BLaER1 treated with 17β-estradiol and CSF1 and Interleukin-3, amounts not matched to agents 10 nM and 100 nM (cell line): ENCODE measurements around the gene UTP3.
"Not testable (repeated sequence)": the region's sequence is repeated elsewhere in the genome, so short reads cannot be mapped to it uniquely, and the experiment has no call there.

Source experiments
- H3K27ac ChIP-seq, 11 experiments: shearing (Covaris generic); formaldehyde crosslinking; 2 replicates each; pipeline ENCODE4 v1.8.1; 2022
- H3K27me3 ChIP-seq, 11 experiments: shearing (Covaris generic); formaldehyde crosslinking; 2 replicates each; pipeline ENCODE4 v1.8.1; 2022
- H3K36me3 ChIP-seq, 11 experiments: shearing (Covaris generic); formaldehyde crosslinking; 2 replicates each; pipeline ENCODE4 v1.8.1; 2022
- H3K4me1 ChIP-seq, 10 experiments: shearing (Covaris generic); formaldehyde crosslinking; 2 replicates each; pipeline ENCODE4 v1.8.1; 2022
- H3K4me2 ChIP-seq, 11 experiments: shearing (Covaris generic); formaldehyde crosslinking; 2 replicates each; pipeline ENCODE4 v1.8.1; 2022
- H3K4me3 ChIP-seq, 10 experiments: shearing (Covaris generic); formaldehyde crosslinking; 2 replicates each; pipeline ENCODE4 v1.8.1; 2022
- H3K9ac ChIP-seq, 11 experiments: shearing (Covaris generic); formaldehyde crosslinking; 2 replicates each; pipeline ENCODE4 v1.8.1; 2022
- H3K9me3 ChIP-seq, 11 experiments: shearing (Covaris generic); formaldehyde crosslinking; replicated peaks in 1 of 11; 2 replicates each; pipeline ENCODE4 v1.8.1; 2022
- H4K20me1 ChIP-seq, 11 experiments: shearing (Covaris generic); formaldehyde crosslinking; 2 replicates each; pipeline ENCODE4 v1.8.1; 2022
- Cebpa-rat ChIP-seq, 11 experiments: shearing (Covaris generic); IDR thresholded peaks; 2 replicates each; pipeline ENCODE4 v1.8.1; 2022

UTP3 gene

DNA sequence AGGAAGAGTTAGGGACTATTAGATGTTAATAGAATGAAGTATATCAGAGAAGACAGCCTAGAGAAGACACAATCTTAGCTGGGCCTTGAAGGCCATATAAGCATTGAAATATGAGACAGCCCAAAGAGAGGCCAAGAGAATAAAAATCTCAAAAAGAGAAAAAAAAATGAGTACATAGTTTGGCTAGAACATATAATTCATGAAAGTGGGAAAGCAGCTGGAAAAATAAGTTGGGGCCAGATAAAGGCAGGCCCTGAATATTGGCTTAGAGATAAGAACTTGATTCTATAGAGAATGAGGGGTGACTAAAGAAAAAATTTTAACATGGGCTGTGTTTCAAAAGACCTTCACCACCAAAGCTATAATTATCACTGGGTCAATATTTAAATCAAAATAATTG is 7.4 kb upstream of the UTP3 start:
- TF ChIP-seq Cebpa-rat (IDR thresholded peaks at IDR 0.05): no peak
- H3K27me3 ChIP-seq: no peaks in the 10 kb centered on the region
- H3K4me3 ChIP-seq: no peak overlapping the region
- H3K36me3 ChIP-seq: no peaks in the 10 kb centered on the region
- peaks cover 0 to 48% (median 33%) of the 10 kb centered on the region in 10 experiments; a peak in 17 of 20 replicates for H3K4me1 ChIP-seq
- H3K9me3 ChIP-seq: no peaks in the 10 kb centered on the region
- H3K4me2 ChIP-seq: no peak overlapping the region; a peak in 2 of 22 replicates
- H4K20me1 ChIP-seq: no peaks in the 10 kb centered on the region
- H3K27ac ChIP-seq: no peak overlapping the region
- H3K9ac ChIP-seq: no peak overlapping the region

DNA sequence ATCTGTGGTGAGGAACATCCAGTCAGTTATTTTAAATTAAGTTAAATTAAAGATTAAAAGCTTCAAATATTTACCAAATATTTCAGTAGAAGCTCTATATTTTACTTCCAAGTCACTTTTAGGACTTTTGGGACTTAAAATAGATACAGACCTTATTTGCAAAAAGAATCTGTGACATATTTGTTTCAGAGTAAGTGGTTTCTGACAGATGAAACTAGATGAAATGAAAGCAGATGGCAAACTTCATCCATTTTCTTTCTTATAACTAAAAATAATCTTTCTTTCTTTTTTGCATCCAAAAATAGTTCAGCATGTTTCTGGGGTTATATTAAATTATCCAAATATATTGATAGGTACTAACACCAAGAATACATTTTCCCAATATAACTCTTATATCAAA is 6.6 kb upstream of the UTP3 start:
- Histone ChIP-seq H3K27me3 (no peaks in the 10 kb centered on the region), H3K9ac (no peak overlapping the region), H3K4me3 (no peak overlapping the region), H3K4me1 (peaks cover under 1 to 40% (median 26%) of the 10 kb centered on the region in 10 experiments; a peak in 18 of 20 replicates), H3K27ac (no peak overlapping the region), H3K4me2 (no peak overlapping the region), H3K9me3 (no peaks in the 10 kb centered on the region), H3K36me3 (no peaks in the 10 kb centered on the region), H4K20me1 (no peaks in the 10 kb centered on the region)
- TF ChIP-seq Cebpa-rat (IDR thresholded peaks at IDR 0.05): no peak

DNA sequence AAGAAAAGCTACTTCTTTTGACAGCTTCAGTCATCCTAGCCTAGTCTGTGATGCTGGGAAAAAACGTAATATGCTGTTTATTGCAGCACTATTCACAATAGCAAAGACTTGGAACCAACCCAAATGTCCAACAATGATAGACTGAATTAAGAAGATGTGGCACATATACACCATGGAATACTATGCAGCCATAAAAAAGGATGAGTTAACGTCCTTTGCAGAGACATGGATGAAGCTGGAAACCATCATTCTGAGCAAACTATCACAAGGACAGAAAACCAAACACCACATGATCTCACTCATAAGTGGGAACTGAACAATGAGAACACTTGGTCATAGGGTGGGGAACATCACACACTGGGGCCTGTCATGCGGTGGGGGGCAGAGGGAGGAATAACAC is 6.2 kb upstream of the UTP3 start:
- not testable (repeated sequence) for H3K9ac ChIP-seq, H3K27ac ChIP-seq, H4K20me1 ChIP-seq, H3K27me3 ChIP-seq, H3K4me3 ChIP-seq, H3K36me3 ChIP-seq, H3K4me2 ChIP-seq, H3K9me3 ChIP-seq
- H3K4me1 ChIP-seq: peaks cover 5 to 39% (median 25%) of the 10 kb centered on the region in 10 experiments

DNA sequence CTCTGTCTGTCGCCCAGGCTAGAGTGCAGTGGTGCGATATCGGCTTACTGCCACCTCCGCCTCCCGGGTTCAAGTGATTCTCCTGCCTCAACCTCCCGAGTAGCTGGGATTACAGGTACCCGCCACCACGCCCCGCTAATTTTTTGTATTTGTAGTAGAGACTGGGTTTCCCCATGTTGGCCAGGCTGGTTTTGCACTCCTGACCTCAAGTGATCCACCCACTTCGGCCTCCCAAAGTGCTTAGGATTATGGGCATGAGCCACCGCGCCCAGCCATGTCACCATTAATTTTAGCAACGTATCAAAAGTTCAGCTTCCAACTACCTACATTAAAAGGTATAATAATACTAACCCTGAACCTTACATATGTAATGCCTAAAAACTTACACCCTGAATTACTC is 940 bp upstream of the UTP3 start:
- Histone ChIP-seq H3K27ac (peak overlapping the region; percentile 86 to 95 (median 91)), H3K4me1 (peaks cover 33 to 44% (median 40%) of the 10 kb centered on the region in 10 experiments), H3K4me3 (peak overlapping the region; percentile 80 to 94 (median 86)), H3K4me2 (peak overlapping the region; percentile 72 to 92 (median 85)), H3K27me3 (no peaks in the 10 kb centered on the region), H4K20me1 (peaks cover 12 to 38% (median 33%) of the 10 kb centered on the region in 11 experiments; a peak in 19 of 22 replicates), H3K36me3 (peaks cover 3 to 32% (median 16%) of the 10 kb centered on the region in 11 experiments; a peak in 17 of 22 replicates), H3K9me3 (no peaks in the 10 kb centered on the region), H3K9ac (peak overlapping the region; percentile 85 to 94 (median 92))
- no peak for TF ChIP-seq Cebpa-rat (IDR thresholded peaks at IDR 0.05)

DNA sequence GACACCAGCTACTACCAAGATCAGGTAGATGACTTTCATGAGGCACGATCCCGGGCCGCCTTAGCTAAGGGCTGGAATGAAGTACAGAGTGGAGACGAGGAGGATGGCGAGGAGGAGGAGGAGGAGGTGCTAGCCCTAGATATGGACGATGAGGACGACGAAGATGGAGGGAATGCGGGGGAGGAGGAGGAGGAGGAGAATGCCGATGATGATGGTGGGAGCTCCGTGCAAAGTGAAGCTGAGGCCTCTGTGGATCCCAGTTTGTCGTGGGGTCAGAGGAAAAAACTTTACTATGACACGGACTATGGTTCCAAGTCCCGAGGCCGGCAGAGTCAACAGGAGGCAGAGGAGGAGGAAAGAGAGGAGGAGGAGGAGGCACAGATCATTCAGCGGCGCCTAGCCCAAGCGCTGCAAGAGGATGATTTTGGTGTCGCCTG is 481 bp downstream of the UTP3 start:
- Histone ChIP-seq H4K20me1 (peaks cover 12 to 53% (median 44%) of the 10 kb centered on the region in 11 experiments; a peak in 19 of 22 replicates), H3K4me1 (peaks cover 35 to 56% (median 42%) of the 10 kb centered on the region in 10 experiments), H3K27ac (peak overlapping the region; percentile 70 to 95 (median 91); a peak in 21 of 22 replicates), H3K9me3 (no peaks in the 10 kb centered on the region), H3K4me2 (peak overlapping the region; percentile 82 to 99 (median 95)), H3K36me3 (peaks cover 3 to 46% (median 28%) of the 10 kb centered on the region in 11 experiments; a peak in 17 of 22 replicates), H3K4me3 (peak overlapping the region; percentile 80 to 94 (median 86)), H3K27me3 (no peaks in the 10 kb centered on the region), H3K9ac (peak overlapping the region; percentile 85 to 94 (median 92))
- TF ChIP-seq Cebpa-rat (IDR thresholded peaks at IDR 0.05): no peak

DNA sequence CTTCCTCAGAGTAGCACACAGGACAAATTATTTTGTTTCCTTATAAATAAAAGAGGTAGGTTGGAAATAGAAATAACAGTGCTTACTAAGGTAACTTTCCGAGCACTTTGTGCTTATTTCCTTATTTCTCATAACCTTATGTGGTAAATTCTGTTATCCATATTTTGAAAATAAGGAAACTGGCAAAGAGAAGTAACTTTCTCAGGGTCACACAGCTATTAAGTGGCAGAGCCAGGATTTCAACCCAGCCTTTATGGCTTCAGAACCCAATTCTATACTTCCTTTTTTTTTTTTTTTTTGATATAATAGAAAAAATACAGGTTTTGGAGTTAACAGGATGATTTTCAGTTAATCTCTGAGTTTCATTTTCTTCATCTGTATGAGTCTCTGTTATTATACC is 3.3 kb downstream of the UTP3 start:
- H4K20me1 ChIP-seq: peaks cover 12 to 74% (median 44%) of the 10 kb centered on the region in 11 experiments; a peak in 19 of 22 replicates
- peaks cover 3 to 55% (median 33%) of the 10 kb centered on the region in 11 experiments; a peak in 17 of 22 replicates for H3K36me3 ChIP-seq
- peak overlapping the region in 6 of 11 experiments; percentile 9 to 51 (median 37); a peak in 9 of 22 replicates for H3K27ac ChIP-seq
- H3K27me3 ChIP-seq: no peaks in the 10 kb centered on the region
- TF ChIP-seq Cebpa-rat (IDR thresholded peaks at IDR 0.05): no peak
- H3K9me3 ChIP-seq: no peaks in the 10 kb centered on the region
- H3K4me1 ChIP-seq: peaks cover 35 to 58% (median 42%) of the 10 kb centered on the region in 10 experiments
- H3K4me3 ChIP-seq: peak overlapping the region in 4 of 10 experiments; percentile 80 to 93 (median 86); a peak in 8 of 20 replicates
- peak overlapping the region in 8 of 11 experiments; percentile 23 to 92 (median 43); a peak in 7 of 22 replicates for H3K9ac ChIP-seq
- H3K4me2 ChIP-seq: peak overlapping the region; percentile 82 to 99 (median 95)

DNA sequence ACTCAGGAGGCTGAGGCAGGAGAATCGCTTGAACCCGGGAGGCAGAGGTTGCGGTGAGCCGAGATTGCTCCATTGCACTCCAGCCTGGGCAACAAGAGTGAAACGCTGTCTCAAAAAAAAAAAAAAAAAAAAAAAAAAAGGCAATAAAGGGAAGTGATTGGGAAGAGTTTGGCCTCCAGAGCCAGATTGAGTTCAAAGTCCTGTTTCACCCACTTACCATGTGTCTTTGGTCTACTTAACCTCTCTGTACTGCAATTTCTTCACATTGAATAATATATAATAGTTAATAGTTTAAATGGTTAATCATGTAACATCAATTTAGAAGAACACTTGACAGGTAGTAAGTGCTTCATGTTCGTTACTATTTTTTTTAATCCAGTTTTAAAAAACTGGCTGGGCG is 6.3 kb downstream of the UTP3 start:
- H3K4me2 ChIP-seq, H3K9me3 ChIP-seq, H3K27ac ChIP-seq, H3K4me3 ChIP-seq, H3K9ac ChIP-seq, H3K27me3 ChIP-seq: not testable (repeated sequence)
- Histone ChIP-seq H4K20me1 (peaks cover 12 to 64% (median 34%) of the 10 kb centered on the region in 11 experiments; a peak in 19 of 22 replicates), H3K36me3 (peaks cover 3 to 51% (median 33%) of the 10 kb centered on the region in 11 experiments; a peak in 17 of 22 replicates), H3K4me1 (peaks cover 21 to 42% (median 29%) of the 10 kb centered on the region in 10 experiments)

DNA sequence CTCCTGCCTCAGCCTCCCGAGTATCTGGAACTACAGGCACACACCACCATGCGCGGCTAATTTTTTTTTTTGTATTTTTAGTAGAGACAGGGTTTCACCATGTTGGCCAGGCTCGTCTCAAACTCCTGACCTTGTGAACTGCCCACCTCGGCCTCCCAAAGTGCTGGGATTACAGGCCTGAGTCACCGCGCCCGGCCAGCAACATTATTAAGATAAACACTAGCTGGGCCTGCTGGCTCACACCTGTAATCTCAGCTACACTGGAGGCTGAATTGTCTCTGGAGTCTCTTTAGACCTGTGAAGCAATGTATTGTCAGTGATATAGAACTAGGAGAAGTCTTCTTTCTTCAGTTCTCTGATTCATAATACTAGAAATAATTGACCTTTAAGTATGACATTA is 10.1 kb downstream of the UTP3 start:
- H3K9ac ChIP-seq, H3K9me3 ChIP-seq, H3K4me2 ChIP-seq, H3K27ac ChIP-seq, H3K27me3 ChIP-seq, H3K4me3 ChIP-seq: not testable (repeated sequence)
- peaks cover 0 to 13% (median 5%) of the 10 kb centered on the region in 11 experiments; a peak in 9 of 22 replicates for H3K36me3 ChIP-seq
- peaks cover 0 to 26% (median 6%) of the 10 kb centered on the region in 11 experiments; a peak in 11 of 22 replicates for H4K20me1 ChIP-seq
- H3K4me1 ChIP-seq: peaks cover 3 to 30% (median 6%) of the 10 kb centered on the region in 10 experiments; a peak in 19 of 20 replicates

DNA sequence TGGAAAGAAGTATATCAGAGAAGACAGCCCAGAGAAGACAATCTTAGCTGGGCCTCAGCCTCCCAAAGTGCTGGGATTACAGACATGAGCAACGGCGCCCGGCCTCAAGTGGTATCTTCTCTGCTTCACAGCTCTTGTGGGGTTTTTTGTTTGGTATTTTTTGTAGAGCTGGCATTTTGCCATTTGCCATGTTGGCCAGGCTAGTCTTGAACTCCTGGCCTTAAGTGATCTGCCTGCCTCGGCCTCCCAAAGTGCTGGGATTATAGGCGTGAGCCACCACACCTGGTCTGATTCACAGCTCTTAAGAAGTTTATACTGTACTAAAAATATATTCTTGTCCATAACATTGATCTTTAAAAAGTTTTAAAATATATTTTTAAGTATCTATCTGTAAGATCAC is 12.4 kb downstream of the UTP3 start:
- H3K27me3 ChIP-seq: no peaks in the 10 kb centered on the region
- peak overlapping the region in 1 of 11 experiments; percentile 48; a peak in 2 of 22 replicates for H3K4me2 ChIP-seq
- no peaks in the 10 kb centered on the region for H3K9me3 ChIP-seq
- no peak overlapping the region for H3K9ac ChIP-seq
- H3K27ac ChIP-seq: peak overlapping the region in 2 of 11 experiments; percentile 16 to 53; a peak in 3 of 22 replicates
- no peak overlapping the region for H3K4me3 ChIP-seq
- H4K20me1 ChIP-seq: peaks cover 0 to 5% (median 0%) of the 10 kb centered on the region in 11 experiments; a peak in 2 of 22 replicates
- H3K36me3 ChIP-seq: peaks cover 0 to 2% (median 0%) of the 10 kb centered on the region in 11 experiments; a peak in 1 of 22 replicates
- peaks cover 12 to 31% (median 15%) of the 10 kb centered on the region in 10 experiments for H3K4me1 ChIP-seq
- TF ChIP-seq Cebpa-rat (IDR thresholded peaks at IDR 0.05): no peak
